Fibroblast of villous mesenchyme (primary cell): ENCODE results near the gene RPSA. TPM values are rescaled to one million over a fixed set of nuclear protein-coding genes. Genes with fewer than 3 reads are reported as not detected.
"Not testable (repeated sequence)": the region's sequence is repeated elsewhere in the genome, so short reads cannot be mapped to it uniquely, and the experiment has no call there.

ENCODE experiments used
- DNase-seq: peaks from one replicate; pipeline ENCODE4 v3.0.0-alpha.2; 2010; ENCODE audit warnings: low read depth
- H3K4me3 ChIP-seq: 2 replicates; pipeline ENCODE4 v1.5.1; 2011; ENCODE audit warnings: low read depth, mild to moderate bottlenecking, low read length
- CTCF ChIP-seq: IDR thresholded peaks from 2 replicates; pipeline ENCODE4 v1.5.1; 2012; ENCODE audit warnings: low read depth, mild to moderate bottlenecking, low read length; ENCODE audit not compliant: insufficient read depth
- small RNA-seq: library from RNA; depleted of rRNA; stranded (forward); fragments of <200 nt; gene quantifications from one replicate; pipeline ENCODE3, GENCODE V24; 2012
- total RNA-seq: library from RNA; depleted of rRNA; stranded (reverse); fragments of >200 nt; gene quantifications from 2 replicates; pipeline ENCODE4 v1.2.3, GENCODE V29; 2012

Gene RPSA
- total RNA-seq, 1 donor, result 1,304 TPM

- TF ChIP-seq CTCF, result no peak
- DNase-seq, result no peak
- no peak overlapping the region for H3K4me3 ChIP-seq
These were observed 49.6 kb downstream of the RPSA start for GRCh38 chr3:39456159-39456558.

GRCh38 chr3:39457361-39457760 lies 50.8 kb downstream of the RPSA start:
- TF ChIP-seq CTCF, result no peak
- H3K4me3 ChIP-seq, result no peak overlapping the region
- DNase-seq, result no peak

GRCh38 chr3:39458579-39458978 lies 52.1 kb downstream of the RPSA start:
- DNase-seq, H3K4me3 ChIP-seq: not testable (repeated sequence)

- no peak overlapping the region for H3K4me3 ChIP-seq
- no peak for DNase-seq
- no peak for TF ChIP-seq CTCF
These were observed 54.2 kb downstream of the RPSA start for GRCh38 chr3:39460677-39461076.

Small RNA genes lying within 50 kb of the gene (small RNA-seq; reads per million reads assigned to genes)
- not detected for gene SNORA6
- gene SNORA62, result not detected

Other genes with a start within 250 kb of the RPSA start
- under 0.01 TPM in 1 of 2 replicates, not detected in the other for gene XIRP1, start 214.1 kb upstream of the RPSA start, total RNA-seq
- not detected in 2 replicates for gene CX3CR1, start 126.7 kb upstream of the RPSA start, total RNA-seq
- gene CCR8, start 77.0 kb upstream of the RPSA start, total RNA-seq, result not detected in 2 replicates
- 18.4 and 22.5 TPM in 2 replicates for gene SLC25A38, start 23.4 kb upstream of the RPSA start, total RNA-seq
- not detected in 2 replicates for gene MOBP, start 61.0 kb downstream of the RPSA start, total RNA-seq